OCI-LY3 (cell line): ENCODE results near the gene METTL23.

Experiments
- EZH2phosphoT487 ChIP-seq: fragments of 200-600 bp; shearing (Covaris generic); IDR thresholded peaks from 2 replicates; pipeline ENCODE4 v1.6.1; 2018; ENCODE audit warnings: antibody characterized with exemption, mixed run types, low read depth
- TF ChIP-seq, protein P1 (sequence below): fragments of 200-600, 300-600 bp; sonication (generic); IDR thresholded peaks from 2 replicates; pipeline ENCODE4 v1.5.1; 2014; ENCODE audit warnings: antibody characterized with exemption, low read length, low read depth

DNA sequence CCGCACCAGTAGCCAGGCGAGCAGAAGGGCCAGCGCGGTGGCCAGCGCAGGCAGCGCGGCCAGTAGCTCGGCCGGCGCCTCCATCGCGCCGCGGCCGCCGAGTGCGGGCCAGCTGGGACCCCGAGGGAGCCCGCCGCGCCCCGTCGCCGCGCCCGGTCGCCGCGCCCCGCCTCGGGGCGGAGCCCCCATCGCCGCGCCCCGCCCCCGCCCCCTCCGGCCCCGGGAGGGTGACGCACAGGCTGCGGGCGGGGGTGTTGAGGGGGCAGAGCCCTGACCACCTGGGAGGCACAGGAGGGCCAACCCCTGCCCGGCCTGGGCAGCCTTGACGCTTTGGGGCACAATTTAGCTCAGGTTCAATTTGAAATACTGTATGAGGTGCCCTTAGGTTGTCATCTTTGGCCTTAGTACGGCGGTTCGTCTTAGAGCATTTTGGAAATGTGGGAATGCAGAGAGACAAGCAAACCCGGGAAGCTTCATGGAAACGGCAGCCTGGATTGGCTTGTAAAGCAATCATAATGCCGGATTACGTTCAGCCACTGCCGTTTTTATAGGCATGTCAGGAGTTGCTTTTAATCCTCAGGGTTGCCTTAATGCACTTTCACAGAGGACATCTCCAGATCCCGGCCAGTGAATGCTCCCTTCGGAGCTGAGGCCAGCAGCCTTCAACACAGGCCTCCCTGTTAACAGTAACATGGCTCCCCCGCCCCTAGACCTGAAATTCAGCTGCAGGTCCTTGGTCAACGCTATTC lies 15.6 kb upstream of the METTL23 start, which contains the start of gene MXRA7:
- TF ChIP-seq, protein P1, sequence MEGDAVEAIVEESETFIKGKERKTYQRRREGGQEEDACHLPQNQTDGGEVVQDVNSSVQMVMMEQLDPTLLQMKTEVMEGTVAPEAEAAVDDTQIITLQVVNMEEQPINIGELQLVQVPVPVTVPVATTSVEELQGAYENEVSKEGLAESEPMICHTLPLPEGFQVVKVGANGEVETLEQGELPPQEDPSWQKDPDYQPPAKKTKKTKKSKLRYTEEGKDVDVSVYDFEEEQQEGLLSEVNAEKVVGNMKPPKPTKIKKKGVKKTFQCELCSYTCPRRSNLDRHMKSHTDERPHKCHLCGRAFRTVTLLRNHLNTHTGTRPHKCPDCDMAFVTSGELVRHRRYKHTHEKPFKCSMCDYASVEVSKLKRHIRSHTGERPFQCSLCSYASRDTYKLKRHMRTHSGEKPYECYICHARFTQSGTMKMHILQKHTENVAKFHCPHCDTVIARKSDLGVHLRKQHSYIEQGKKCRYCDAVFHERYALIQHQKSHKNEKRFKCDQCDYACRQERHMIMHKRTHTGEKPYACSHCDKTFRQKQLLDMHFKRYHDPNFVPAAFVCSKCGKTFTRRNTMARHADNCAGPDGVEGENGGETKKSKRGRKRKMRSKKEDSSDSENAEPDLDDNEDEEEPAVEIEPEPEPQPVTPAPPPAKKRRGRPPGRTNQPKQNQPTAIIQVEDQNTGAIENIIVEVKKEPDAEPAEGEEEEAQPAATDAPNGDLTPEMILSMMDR, result no peak
- no peak for TF ChIP-seq EZH2phosphoT487
